SKM-1 (cell line): Measurements from ENCODE around the gene SELENOP.
A peak's percentile ranks its signal among the peaks of the same experiment; 100 is the strongest.

Source experiments
- DNase-seq: peaks from one replicate; lab custom pipeline; 2025; ENCODE audit not compliant: unreplicated experiment; lab: John Stamatoyannopoulos, UW

SELENOP gene

GRCh38 chr5:42798284-42799240, 13.1 kb downstream of the SELENOP start:
- no peak for DNase-seq

- no peak for DNase-seq
These were observed 20.5 kb downstream of the SELENOP start for GRCh38 chr5:42791151-42791550.

GRCh38 chr5:42787845-42788244, 23.8 kb downstream of the SELENOP start:
- DNase-seq = no peak

GRCh38 chr5:42787073-42787472, 24.6 kb downstream of the SELENOP start:
- no peak for DNase-seq

DNA sequence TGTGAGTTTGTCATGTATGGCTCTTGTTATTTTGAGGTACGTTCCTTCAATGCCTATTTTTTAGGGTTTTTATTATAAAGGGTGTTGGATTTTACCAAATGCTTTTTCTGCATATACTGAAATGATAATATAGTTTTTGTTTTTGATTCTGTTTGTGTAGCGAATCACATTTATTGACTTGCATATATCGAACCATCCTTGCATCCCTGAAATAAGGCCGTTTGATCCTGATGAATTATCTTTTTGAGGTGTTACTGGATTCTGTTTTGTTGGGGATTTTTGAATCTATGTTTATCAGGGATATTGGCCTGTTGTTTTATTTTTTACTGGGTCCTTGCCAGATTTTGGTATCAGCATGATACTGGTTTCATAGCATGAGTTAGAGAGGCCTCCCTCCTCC, 25.9 kb downstream of the SELENOP start:
- DNase-seq = no peak

DNA sequence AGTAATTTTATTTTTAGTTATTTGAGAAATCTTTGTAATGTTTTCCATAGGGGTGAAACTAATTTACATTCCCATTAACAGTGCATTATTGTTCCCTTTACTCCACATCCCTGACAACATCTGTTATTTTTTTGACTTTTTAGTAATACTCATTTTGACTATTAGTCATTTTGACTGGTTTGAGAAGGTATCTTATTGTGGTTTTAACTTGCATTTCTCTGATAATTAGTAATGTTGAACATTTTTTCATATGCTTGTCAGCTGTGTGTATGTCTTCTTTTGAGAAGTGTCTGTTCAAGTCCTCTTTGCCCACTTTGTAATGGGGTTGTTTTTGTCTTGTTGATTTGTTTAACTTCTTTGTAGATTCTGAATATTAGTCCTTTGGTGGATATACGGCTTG, 27.6 kb downstream of the SELENOP start:
- no peak for DNase-seq

- DNase-seq = no peak
These were observed 30.1 kb downstream of the SELENOP start for GRCh38 chr5:42781584-42781983.

- no peak for DNase-seq
These were observed 32.6 kb downstream of the SELENOP start for GRCh38 chr5:42779083-42779482.

GRCh38 chr5:42772265-42772993, 39.3 kb downstream of the SELENOP start:
- DNase-seq = no peak

DNA sequence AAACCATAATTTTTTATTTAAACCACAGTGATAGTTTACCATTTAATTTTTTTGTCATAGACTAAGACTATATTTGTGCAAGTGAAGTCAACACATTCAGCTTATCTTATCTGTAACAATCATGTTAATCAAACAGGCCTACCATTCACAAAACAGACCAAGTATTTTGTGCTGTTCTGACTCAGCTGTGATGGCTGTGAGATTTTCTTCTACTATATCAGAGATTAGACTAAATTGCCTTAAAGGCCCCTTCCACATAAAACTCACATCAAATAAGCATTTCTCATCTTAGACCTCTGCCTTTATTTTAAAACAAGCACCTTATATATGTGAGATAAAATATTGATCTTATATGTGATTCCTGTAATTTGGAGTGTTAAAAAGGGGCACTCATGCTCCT, 41.7 kb downstream of the SELENOP start:
- no peak for DNase-seq

- DNase-seq = no peak
These were observed 43.6 kb downstream of the SELENOP start for GRCh38 chr5:42768106-42768504.

- peak; percentile 7 for DNase-seq
These were observed 44.1 kb downstream of the SELENOP start for GRCh38 chr5:42767491-42768105.

DNA sequence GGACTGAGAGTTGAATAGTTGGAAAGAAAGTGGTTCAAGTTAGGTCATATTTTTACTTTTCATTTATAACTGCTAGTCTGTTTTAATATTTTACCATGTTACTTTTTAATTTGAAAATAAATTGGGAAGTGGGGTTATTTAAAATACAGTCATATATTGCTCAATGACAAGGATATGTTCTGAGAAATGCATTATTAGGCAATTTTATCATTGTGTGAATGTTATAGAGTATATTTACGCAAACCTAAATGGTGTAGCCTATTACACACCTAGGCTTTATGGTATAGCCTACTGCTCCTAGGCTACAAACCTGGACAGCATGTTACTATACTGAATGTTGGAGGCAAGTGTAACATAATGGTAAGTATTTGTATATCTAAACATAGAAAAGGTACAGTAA, 49.9 kb downstream of the SELENOP start:
- no peak for DNase-seq

DNA sequence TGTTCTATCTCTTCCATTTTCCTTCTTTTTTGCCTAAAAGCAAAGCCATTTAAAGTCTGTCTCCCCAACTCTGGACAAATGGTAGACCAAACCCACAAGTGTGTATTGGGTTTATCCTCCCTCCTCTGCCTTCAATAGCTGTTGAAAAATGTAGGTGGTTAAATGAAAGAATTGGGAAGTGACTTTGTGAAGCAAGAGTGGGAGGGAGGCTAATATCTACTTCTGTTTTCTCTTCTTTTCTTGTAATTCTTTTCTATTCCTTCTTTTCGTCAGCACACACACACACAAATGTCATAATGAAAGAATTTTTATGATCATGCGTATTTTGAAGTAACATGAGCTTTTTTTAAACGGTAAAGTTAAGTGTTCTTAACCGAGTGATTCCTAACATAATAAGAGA, 51.3 kb downstream of the SELENOP start:
- DNase-seq = peak; percentile 15

- DNase-seq = no peak
These were observed 52.2 kb downstream of the SELENOP start for GRCh38 chr5:42759456-42759855.

- DNase-seq = no peak
These were observed 54.8 kb downstream of the SELENOP start, which contains the start of gene CCDC152 for GRCh38 chr5:42756606-42757601. CCDC152 (plus strand) TSS chr5:42756818; CDS start chr5:42759122, 2,304 bp downstream.

DNA sequence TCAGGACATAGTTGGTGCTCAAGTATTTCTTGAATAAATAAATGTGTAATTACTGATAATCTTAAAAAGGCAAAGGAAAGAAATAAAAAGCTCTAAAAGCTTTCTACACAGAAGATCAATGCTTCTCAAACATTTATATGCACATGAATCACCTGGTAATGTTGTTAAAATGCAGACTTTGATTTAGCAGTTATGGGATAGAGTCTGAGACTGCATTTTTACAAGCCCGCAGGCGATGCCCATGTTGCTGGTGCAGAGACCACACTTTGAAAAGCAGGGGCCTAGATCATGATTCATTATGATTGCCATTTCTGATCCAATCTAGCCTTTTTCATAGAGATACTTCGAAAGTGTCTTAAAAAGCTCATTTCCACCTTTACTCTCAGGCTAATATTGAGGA, 58.6 kb downstream of the SELENOP start:
- no peak for DNase-seq

- no peak for DNase-seq
These were observed 60.6 kb downstream of the SELENOP start for GRCh38 chr5:42751044-42751443.

GRCh38 chr5:42750507-42750906, 61.2 kb downstream of the SELENOP start:
- DNase-seq = no peak
